ENCODE data around the gene CPLX4. TPM values are rescaled to one million over a fixed set of nuclear protein-coding genes. Genes with fewer than 3 reads are reported as not detected.
A peak's percentile ranks its signal among the peaks of the same experiment; 100 is the strongest.

CPLX4 gene
- total RNA-seq, 1 donor from 2014 or later = not detected

- Mint-ChIP-seq H3K27ac (ENCODE audit: unreplicated experiment) (no peak overlapping the region), H3K9me3 (ENCODE audit: low read depth) (no peaks in the 10 kb centered on the region), H3K27me3 (ENCODE audit: low read depth) (peaks cover 80% of the 10 kb centered on the region), H3K4me1 (ENCODE audit: low read depth) (peaks cover 6% of the 10 kb centered on the region), H3K4me3 (ENCODE audit: unreplicated experiment) (no peak overlapping the region), H3K36me3 (ENCODE audit: low read depth) (no peaks in the 10 kb centered on the region)
- TF ChIP-seq CTCF (IDR thresholded peaks at IDR 0.05) = no peak
- no peak for DNase-seq (ENCODE audit: low spot score)
These were observed 42.4 kb downstream of the CPLX4 start for GRCh38 chr18:59276047-59276446.

GRCh38 chr18:59275406-59275949, 43.0 kb downstream of the CPLX4 start:
- TF ChIP-seq CTCF (IDR thresholded peaks at IDR 0.05) = no peak
- DNase-seq (ENCODE audit: low spot score) = no peak
- Mint-ChIP-seq H3K36me3 (ENCODE audit: low read depth) (no peaks in the 10 kb centered on the region), H3K4me3 (ENCODE audit: unreplicated experiment) (no peak overlapping the region), H3K9me3 (ENCODE audit: low read depth) (no peaks in the 10 kb centered on the region), H3K27ac (ENCODE audit: unreplicated experiment) (no peak overlapping the region), H3K4me1 (ENCODE audit: low read depth) (peaks cover 6% of the 10 kb centered on the region), H3K27me3 (ENCODE audit: low read depth) (peaks cover 80% of the 10 kb centered on the region)

- no peaks in the 10 kb centered on the region for H3K9me3 Mint-ChIP-seq (ENCODE audit: low read depth)
- no peak overlapping the region for H3K27ac Mint-ChIP-seq (ENCODE audit: unreplicated experiment)
- H3K27me3 Mint-ChIP-seq (ENCODE audit: low read depth) = peaks cover 82% of the 10 kb centered on the region
- H3K36me3 Mint-ChIP-seq (ENCODE audit: low read depth) = no peaks in the 10 kb centered on the region
- no peak overlapping the region for H3K4me3 Mint-ChIP-seq (ENCODE audit: unreplicated experiment)
- TF ChIP-seq CTCF (IDR thresholded peaks at IDR 0.05) = no peak
- DNase-seq (ENCODE audit: low spot score) = no peak
- peaks cover 9% of the 10 kb centered on the region for H3K4me1 Mint-ChIP-seq (ENCODE audit: low read depth)
These were observed 43.9 kb downstream of the CPLX4 start for GRCh38 chr18:59274533-59274928.

- Mint-ChIP-seq H3K27me3 (ENCODE audit: low read depth) (peaks cover 82% of the 10 kb centered on the region), H3K9me3 (ENCODE audit: low read depth) (no peaks in the 10 kb centered on the region), H3K36me3 (ENCODE audit: low read depth) (no peaks in the 10 kb centered on the region), H3K27ac (ENCODE audit: unreplicated experiment) (no peak overlapping the region), H3K4me3 (ENCODE audit: unreplicated experiment) (no peak overlapping the region), H3K4me1 (ENCODE audit: low read depth) (peaks cover 12% of the 10 kb centered on the region)
- peak; percentile 16 for TF ChIP-seq CTCF (IDR thresholded peaks at IDR 0.05)
- DNase-seq (ENCODE audit: low spot score) = no peak
These were observed 44.5 kb downstream of the CPLX4 start for GRCh38 chr18:59273759-59274532.

- peaks cover 82% of the 10 kb centered on the region for H3K27me3 Mint-ChIP-seq (ENCODE audit: low read depth)
- peaks cover 20% of the 10 kb centered on the region for H3K4me1 Mint-ChIP-seq (ENCODE audit: low read depth)
- no peak for DNase-seq (ENCODE audit: low spot score)
- H3K4me3 Mint-ChIP-seq (ENCODE audit: unreplicated experiment) = no peak within 1 kb of the TSS
- H3K9me3 Mint-ChIP-seq (ENCODE audit: low read depth) = no peaks in the 10 kb centered on the region
- peak; percentile 45 for TF ChIP-seq CTCF (IDR thresholded peaks at IDR 0.05)
- H3K36me3 Mint-ChIP-seq (ENCODE audit: low read depth) = no peaks in the 10 kb centered on the region
- no peak within 1 kb of the TSS for H3K27ac Mint-ChIP-seq (ENCODE audit: unreplicated experiment)
These were observed 45.3 kb downstream of the CPLX4 start, which contains the start of gene RAX for GRCh38 chr18:59272891-59273758. Gene RAX, minus strand, starts transcription at chr18:59273454. Its CDS starts 248 bp downstream, at chr18:59273206.
